Right lobe of liver (tissue), 6 donors: ENCODE measurements around the gene CACFD1. TPM values are rescaled to one million over a fixed set of nuclear protein-coding genes. Genes with fewer than 3 reads are reported as not detected.
A peak's percentile ranks its signal among the peaks of the same experiment; 100 is the strongest.

Experiments used
- ATAC-seq, 4 donors: fragments of 200-7000 bp; cut with Tn5 transposase; one replicate each; pipeline ENCODE4 v1.9.1; 2020; ENCODE audit warnings: mild to moderate bottlenecking in 4 of 4, moderate library complexity in 4 of 4
- DNase-seq, 3 donors: peaks; one replicate each; pipeline ENCODE4 v3.0.0-alpha.2; 2020
- H3K27ac ChIP-seq, 3 donors: fragments of 200-600 bp; one replicate each; pipeline ENCODE4 v1.8.0; 2022
- H3K27me3 ChIP-seq, 2 donors: fragments of 200-600 bp; one replicate each; pipeline ENCODE4 v1.8.0; 2022
- H3K36me3 ChIP-seq, 4 donors: fragments of 200-600 bp; sonication (generic) in 1 of 4; one replicate each; pipeline versions ENCODE4 v1.5.1 to v1.8.0; 2017 to 2022; ENCODE audit warnings: control low read depth in 1 of 4
- H3K4me1 ChIP-seq, 4 donors: fragments of 200-600 bp; sonication (generic) in 1 of 4; one replicate each; pipeline versions ENCODE4 v1.5.1 to v1.8.0; 2017 to 2022; ENCODE audit warnings: control low read depth in 1 of 4
- H3K4me3 ChIP-seq, 3 donors: fragments of 200-600 bp; one replicate each; pipeline ENCODE4 v1.8.0; 2022
- H3K9me3 ChIP-seq, 4 donors: fragments of 200-600 bp; sonication (generic) in 1 of 4; one replicate each; pipeline versions ENCODE4 v1.5.1 to v1.8.0; 2017 to 2022; ENCODE audit warnings: control low read depth in 1 of 4
- CTCF ChIP-seq, 4 donors: fragments of 200-600 bp in 3 of 4; fragments of 450-650 bp in 1 of 4; IDR thresholded peaks; one replicate each; pipeline versions ENCODE4 v1.5.1 to v1.8.0; 2016 to 2022; ENCODE audit warnings: antibody characterized with exemption in 4 of 4, mild to moderate bottlenecking in 2 of 4
- POLR2A ChIP-seq: fragments of 450-650 bp; IDR thresholded peaks from one replicate; pipeline ENCODE4 v1.6.1; 2017; ENCODE audit warnings: antibody characterized with exemption, mild to moderate bottlenecking
- WGBS: methylation state at CpG from one replicate; pipeline ENCODE4 v1.1.6; 2018; ENCODE audit warnings: low coverage, low lambda C conversion rate; ENCODE audit not compliant: insufficient coverage; ENCODE audit errors: missing lambda C conversion rate; 5-methylcytosine and 5-hydroxymethylcytosine counted together
- intact Hi-C, 2 donors: fragments of 100-400 bp; cut with DNase I; formaldehyde crosslinking; loops; one replicate each; pipeline versions ENCODE4 v1.11.2 to v1.14.1; 2022
- total RNA-seq, 6 experiments: library from RNA; depleted of rRNA in 2 of 6; stranded (reverse); fragments of >200 nt in 2 of 6; fragmentation: NEBNext Ultra II Directional in 3 of 6; extraction: Animal tissue kit (Norgen Biotek cat#: 25700) in 3 of 6; gene quantifications; one replicate each; pipeline versions ENCODE4 v1.1.0 to v1.2.4, GENCODE V29; 2016 to 2023
- donor health status: DM: no; HTN: yes; CAD: no.
- donor health status: DM: no; HTN: no; CAD: no.
- donor health status: DM: no; HTN: no; CAD: no.
- donor health status: DM: no; HTN: yes; CAD: no.
- donor health status: DM: no; HTN: yes; CAD: no.

CACFD1 gene
- total RNA-seq, 6 experiments from 2014 or later: 23.5 to 39.8 (median 32.9) TPM

GRCh38 chr9:133476036-133476931, 16.5 kb downstream of the CACFD1 start:
- Histone ChIP-seq H3K27me3 (no peaks in the 10 kb centered on the region), H3K4me3 (no peak overlapping the region), H3K4me1 (peaks cover 0 to 16% (median 0%) of the 10 kb centered on the region in 4 donors), H3K36me3 (peaks cover 0 to 3% (median 0%) of the 10 kb centered on the region in 4 donors), H3K27ac (no peak overlapping the region), H3K9me3 (no peaks in the 10 kb centered on the region)
- intact Hi-C loops: no loop called here
- no peak for DNase-seq
- ATAC-seq: peak in 2 of 4 donors; percentile 8 to 22
- 26% methylated on average over 7 of the region's 27 CpGs for WGBS
- TF ChIP-seq POLR2A (no peak), CTCF (IDR thresholded peaks at IDR 0.05) (no peak)

- ATAC-seq (no peak), DNase-seq (no peak)
- Histone ChIP-seq H3K36me3 (peaks cover 0 to 3% (median 0%) of the 10 kb centered on the region in 4 donors), H3K9me3 (no peaks in the 10 kb centered on the region), H3K27me3 (no peaks in the 10 kb centered on the region), H3K4me3 (no peak overlapping the region), H3K27ac (no peak overlapping the region), H3K4me1 (peaks cover 0 to 12% (median 0%) of the 10 kb centered on the region in 4 donors)
- intact Hi-C loops: no loop called here
- TF ChIP-seq POLR2A (no peak), CTCF (IDR thresholded peaks at IDR 0.05) (no peak)
- no CpG with 5 or more reads among the region's 21 CpGs for WGBS
Observed at GRCh38 chr9:133476941-133477340, 17.2 kb downstream of the CACFD1 start.

GRCh38 chr9:133477461-133477860, 17.7 kb downstream of the CACFD1 start:
- H3K27ac ChIP-seq: no peak overlapping the region
- no peak for DNase-seq
- H3K27me3 ChIP-seq: no peaks in the 10 kb centered on the region
- peaks cover 0 to 12% (median 0%) of the 10 kb centered on the region in 4 donors for H3K4me1 ChIP-seq
- ATAC-seq: no peak
- intact Hi-C loops: no loop called here
- peaks cover 0 to 3% (median 0%) of the 10 kb centered on the region in 4 donors for H3K36me3 ChIP-seq
- no peaks in the 10 kb centered on the region for H3K9me3 ChIP-seq
- 61% methylated on average over 3 of the region's 4 CpGs for WGBS
- TF ChIP-seq POLR2A: no peak
- no peak for TF ChIP-seq CTCF (IDR thresholded peaks at IDR 0.05)
- no peak overlapping the region for H3K4me3 ChIP-seq

- TF ChIP-seq POLR2A (no peak), CTCF (IDR thresholded peaks at IDR 0.05) (no peak)
- H3K9me3 ChIP-seq: no peaks in the 10 kb centered on the region
- no peaks in the 10 kb centered on the region for H3K27me3 ChIP-seq
- peak overlapping the region; percentile 44 to 53 (median 47) for H3K4me3 ChIP-seq
- peaks cover 0 to 12% (median 0%) of the 10 kb centered on the region in 4 donors for H3K4me1 ChIP-seq
- ATAC-seq (peak; percentile 8 to 64 (median 25)), DNase-seq (peak in 1 of 3 donors; percentile 60)
- intact Hi-C loops: no loop called here
- peak overlapping the region in 2 of 3 donors; percentile 49 to 56 for H3K27ac ChIP-seq
- WGBS: 0% methylated on average over 1 of the region's 17 CpGs
- peaks cover 0 to 3% (median 0%) of the 10 kb centered on the region in 4 donors for H3K36me3 ChIP-seq
Observed at GRCh38 chr9:133477992-133478850, 18.4 kb downstream of the CACFD1 start.
